ENCODE results near the gene HPCA.

Gene HPCA

DNA sequence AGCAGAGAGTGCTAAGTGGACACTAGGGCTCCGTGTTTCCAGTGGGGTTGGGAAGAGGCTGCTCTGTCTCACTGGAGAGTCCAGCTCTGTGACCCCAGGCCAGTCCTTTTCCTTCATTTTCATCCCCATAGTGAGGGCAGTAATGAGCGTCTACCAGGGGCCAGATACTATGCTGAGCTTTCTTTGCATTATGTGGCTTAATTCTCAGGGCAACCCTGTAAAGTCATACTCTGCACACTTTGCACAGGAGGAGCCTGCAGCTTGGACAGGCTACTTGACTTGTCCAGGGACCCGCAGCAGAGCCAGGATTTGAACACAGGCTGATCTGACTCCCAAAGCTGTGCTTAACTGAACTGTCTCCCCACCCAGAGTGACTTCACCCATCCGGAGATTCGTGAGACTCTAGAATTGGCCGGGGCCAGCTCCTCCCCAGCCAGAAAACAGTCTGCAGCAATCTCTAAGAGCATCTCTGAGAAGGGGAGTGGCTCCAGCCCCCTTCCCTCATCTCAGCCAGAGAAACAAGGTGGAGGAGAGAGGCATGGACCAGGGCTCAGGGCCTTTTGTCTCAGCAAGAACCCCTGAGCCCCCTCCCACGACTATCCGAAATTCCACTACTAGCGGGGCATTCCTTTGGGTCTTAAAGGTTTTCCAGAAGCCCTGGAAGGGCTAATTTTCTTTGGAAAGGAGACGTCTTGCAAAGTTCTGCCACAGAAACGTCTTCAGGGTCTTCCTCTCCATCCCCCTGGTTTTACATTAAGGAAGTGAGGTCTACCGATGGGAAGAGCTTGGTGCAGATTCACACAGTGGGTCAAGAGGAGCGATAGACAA, 14.7 kb upstream of the HPCA start:
- no peak for DNase-seq (ENCODE audit: low read depth)

- DNase-seq (ENCODE audit: low read depth), result no peak
Measured at GRCh38 chr1:32872192-32872460, 14.2 kb upstream of the HPCA start.

DNA sequence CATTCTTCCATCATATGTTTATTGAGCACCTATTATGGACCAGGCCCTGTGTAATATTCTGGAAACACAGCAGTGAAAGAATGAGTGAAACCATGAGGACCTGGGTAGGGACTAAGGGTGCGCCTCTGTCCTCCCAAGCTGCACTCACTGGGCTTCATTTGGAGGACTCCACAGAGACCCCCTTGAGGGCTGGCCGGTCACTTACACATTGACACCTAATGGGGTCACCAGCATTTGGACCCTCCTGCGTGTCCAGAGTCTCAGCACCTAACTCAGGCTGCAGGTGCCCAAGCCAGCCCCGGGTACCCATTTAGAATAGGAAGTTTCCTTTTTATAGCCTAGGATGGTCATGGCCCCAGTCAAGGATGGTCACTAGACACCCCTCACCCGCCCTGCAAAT, 12.8 kb upstream of the HPCA start:
- DNase-seq (ENCODE audit: low read depth), result no peak

DNA sequence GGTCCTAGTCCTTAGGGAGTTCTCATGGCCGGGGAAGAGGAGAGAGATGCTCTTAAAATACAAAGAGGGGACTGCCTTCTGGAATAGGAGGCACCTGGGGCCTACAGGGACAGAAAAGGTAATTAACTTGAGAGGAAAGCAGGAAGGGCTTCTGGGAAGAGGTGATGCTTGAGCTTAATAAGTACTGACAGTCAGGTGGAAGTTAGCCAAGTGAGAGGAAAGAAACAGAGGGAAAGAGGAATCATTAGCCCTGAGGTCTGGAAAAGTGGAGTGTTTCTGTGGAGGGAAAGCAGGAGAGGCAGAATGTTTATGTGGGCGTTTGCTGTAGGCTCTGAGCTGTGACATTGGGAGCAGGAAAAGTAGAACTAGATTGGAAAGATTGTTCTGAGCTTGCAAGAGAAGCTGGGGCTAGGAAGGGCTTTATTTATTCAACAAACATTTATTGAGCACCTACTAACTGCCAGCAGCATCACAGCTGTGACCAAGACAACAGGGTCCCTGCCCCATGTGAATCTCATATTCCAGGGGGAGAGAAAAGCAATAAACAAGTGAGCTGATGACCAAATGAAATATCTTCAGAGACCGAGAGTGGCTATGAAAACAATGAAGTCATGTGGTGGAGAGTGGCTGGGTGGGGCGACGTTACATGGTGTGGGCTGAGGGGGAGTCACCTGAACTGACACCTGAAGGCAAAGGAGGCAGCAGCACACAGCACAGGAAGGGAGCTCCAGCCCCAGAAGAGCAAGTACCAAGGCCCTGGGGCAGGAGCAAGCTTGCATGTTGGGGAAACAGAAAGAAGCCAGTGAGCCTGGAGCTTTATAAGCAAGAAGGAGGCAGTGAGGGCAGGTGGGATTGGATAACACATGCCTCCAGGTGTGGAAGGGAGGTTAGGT, 11.2 kb upstream of the HPCA start:
- no peak for DNase-seq (ENCODE audit: low read depth)

DNA sequence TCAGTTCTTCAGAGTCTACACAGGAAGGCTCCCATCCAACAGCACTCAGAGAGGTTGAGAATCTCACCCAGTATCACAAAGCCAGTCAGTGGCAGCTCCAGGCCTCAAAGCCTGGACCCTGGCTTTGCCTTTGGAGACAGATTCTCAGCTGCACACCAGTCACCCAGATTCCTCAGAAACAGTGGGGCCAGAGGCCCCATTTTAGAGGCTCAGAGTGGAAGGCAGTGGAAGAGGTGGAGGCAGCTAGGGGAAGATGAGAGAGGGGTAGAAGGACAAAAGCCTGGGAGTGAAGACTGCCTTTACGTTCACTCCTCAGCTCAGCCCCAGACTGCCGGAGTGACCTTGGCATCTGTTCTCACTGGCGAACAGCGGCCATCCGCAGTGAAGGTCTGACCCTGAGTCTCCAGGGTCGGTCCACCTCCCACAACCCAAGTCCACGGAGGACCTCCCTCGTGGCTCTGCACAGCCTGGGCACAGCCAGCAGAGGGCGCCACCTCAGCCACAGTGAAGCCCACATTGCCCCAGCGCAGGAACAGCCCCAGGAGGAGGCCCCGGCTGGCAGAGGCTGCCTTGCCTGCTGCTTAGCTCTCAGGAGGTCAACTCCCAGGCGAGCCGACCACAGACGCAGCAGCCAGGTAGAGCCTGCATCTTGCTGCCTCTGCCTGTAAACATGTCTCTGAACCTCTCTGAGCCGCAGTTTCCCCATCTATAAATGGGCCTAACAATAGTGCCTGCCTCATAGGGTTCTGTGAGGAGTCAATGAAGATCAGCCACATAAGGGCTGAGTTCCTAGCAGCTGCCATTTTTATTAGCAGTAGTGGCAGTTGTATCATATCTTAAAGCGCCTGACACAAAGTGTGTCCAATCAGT, 9.7 kb upstream of the HPCA start:
- DNase-seq (ENCODE audit: low read depth), result no peak

DNA sequence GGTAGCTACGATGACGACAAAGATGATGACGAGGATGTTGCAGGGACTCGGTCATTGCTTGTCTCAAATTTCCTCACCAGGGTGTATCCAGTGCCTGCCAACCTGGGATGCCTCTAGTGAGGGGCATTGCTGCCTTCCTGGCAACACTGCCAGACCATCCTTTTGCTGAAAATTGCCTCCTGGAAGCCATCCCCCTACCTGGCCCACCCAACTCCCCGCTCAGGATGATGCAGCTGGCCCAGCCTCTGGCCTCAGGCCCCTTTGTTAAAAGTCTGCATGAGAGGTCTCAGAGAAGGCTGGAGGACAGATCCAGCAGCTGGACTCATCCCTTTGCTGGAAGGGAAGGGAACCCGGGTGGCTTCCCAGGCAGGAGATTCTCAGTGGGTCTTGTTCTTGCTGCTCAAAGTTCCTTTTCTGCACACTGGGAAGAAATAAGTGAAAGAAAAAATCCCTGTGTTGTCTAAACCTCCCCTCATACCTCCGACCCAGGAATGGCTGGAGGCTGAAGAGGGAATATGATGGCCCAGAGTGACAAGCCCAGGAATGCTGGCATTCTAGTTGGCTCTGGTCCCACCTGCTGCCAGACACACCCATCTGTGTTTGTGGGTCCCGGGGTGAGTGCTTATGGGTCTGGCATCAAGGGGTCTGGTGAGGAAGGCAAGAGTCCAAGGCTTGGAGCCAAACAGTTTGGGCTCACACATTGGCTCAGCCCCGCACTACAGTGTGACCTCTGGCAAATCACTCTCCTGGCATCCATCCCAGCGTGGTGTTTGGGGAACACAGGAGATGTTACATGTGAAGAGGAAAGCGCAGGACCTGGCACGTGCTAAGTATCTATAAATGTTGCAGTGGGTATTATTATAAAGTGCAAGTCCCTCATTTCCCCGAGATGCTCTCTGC, 8.8 kb upstream of the HPCA start:
- DNase-seq (ENCODE audit: low read depth), result no peak

DNA sequence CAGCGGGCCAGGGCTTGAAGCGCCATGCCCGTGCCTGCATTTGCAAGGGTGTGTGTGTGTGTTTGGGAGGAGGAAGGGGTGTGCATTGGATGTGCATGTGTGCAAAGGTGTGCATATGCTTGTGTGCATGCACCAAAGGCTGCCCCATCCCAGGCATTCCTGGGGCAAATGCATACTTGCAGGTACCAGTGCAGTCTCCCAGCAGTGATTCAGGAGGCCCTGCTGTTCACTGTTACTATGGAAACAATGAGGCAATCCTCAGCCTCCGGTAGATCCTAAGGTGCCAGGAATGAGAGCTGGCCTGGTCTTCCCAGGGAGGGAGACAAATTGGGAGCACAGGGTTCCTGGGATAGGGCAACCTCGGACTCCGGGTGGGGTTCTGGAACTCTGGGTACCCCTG, 8.1 kb upstream of the HPCA start:
- DNase-seq (ENCODE audit: low read depth), result no peak

- no peak for DNase-seq (ENCODE audit: low read depth)
Measured at GRCh38 chr1:32878637-32879041, 7.7 kb upstream of the HPCA start.

- DNase-seq (ENCODE audit: low read depth), result no peak
Measured at GRCh38 chr1:32881291-32881690, 5.0 kb upstream of the HPCA start.

DNA sequence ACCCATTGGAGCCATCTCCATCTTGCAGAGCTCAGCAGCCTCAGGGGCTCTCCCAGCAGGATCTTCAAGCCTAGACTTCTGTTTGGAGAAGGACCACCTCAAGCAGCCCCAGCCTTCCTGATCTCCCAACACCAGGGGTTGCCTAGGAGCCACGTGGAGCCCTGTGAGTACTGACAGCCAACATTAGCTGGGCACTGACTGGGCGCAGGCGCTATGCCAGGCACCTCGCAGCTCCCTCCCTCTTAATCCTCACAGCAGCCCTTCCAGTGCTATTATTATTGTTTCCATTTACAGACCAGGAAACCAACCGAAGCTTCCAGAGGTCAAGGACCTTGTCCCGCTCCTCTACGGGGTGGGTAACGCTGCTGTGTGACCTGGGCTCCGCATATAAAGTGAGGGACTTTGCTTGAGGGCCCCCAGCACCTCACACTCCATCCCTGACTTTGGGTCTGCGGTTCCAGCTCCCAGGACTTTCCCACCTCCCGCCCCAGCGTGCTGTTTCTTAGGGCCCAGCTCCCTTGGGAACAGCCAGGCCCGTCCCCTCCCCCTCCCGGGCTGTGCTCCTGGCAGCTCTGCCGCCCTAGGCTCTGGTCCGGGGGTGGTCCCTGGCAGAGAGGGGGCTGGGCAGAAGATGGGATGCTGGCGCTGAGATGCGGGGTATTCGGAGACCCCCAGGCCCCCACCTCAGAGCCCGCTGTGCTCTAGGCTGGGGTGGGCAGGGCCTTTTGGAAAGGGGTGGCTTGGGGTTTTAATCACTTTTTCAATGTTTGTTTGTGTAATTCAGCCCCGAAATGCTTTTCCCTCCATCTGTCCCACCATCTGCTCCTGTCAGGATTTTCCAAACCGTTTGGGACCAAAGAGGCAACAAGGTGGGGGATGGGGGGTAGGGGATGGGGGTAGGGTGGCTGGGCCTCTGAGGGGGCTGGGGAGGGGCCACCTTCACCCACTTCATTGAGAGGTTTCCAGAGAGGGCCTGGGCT, 4.1 kb upstream of the HPCA start:
- no peak for DNase-seq (ENCODE audit: low read depth)

- no peak for DNase-seq (ENCODE audit: low read depth)
Measured at GRCh38 chr1:32883338-32884031, 2.8 kb upstream of the HPCA start.

DNA sequence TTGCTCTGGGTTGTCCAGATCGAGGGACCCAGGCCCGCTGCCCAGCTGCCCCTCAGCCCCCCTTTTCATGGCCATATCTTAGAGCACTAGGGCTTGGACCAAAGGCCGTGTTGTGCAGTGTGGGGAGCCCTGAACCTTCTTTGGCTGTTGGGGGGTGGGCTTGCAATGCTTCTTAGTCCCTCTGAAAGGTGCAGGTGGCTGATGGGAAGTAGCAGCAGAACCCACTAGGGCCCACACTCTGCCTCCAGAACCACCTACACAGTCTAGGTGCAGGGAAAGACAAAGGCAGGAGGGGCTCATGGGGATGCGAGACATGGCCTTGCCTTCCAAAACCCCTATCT, 2.3 kb upstream of the HPCA start:
- no peak for DNase-seq (ENCODE audit: low read depth)

DNA sequence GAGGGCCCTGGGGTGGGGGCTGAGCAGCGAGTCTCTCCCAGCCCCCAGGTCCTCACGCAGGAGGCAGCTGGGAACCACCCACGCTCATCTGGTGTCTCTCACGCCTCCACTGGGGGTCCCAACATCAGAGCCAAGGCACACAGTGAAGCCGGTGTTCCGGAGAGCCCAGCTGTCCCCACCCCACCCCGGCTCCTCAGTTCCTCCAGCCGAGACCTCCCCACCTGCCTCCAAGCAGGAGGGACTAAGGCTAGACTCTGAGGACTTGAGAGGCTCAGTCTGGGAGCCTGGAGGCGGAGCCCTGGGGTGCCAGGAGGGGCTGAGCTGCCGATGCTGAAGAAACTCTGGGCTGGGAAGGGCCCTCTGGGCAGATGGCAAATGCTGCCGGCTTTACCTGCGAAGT, 1.6 kb upstream of the HPCA start:
- DNase-seq (ENCODE audit: low read depth), result no peak

- DNase-seq (ENCODE audit: low read depth), result no peak
Measured at GRCh38 chr1:32885676-32886003, 651 bp upstream of the HPCA start.

DNA sequence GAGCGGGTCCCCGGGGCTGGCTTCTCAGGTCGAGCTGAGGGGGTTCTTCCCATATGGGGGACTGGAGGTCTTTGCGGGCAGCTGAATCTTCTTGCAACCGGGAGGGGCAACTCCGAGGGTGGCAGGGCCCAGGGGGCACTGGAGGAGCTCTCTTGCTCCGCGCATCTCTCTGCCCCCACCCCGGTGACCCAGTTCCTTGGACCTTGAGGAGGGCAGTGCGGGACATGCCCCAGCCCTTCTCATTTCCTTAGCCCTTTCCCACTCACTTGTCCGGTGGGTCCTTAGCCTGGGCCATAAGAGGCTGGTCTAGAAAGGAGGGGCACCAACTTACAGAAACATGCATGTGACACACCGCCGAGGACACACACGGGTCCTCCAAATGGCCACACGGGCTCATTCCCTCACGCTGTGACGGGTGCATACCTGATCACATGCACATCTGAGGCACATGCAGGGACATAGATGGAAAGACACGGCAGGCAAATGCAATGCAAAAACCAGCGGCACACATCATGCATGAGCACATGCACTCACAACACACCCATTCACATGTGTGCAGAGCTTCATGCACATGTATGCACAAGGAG, 630 bp downstream of the HPCA start:
- DNase-seq (ENCODE audit: low read depth), result no peak

DNA sequence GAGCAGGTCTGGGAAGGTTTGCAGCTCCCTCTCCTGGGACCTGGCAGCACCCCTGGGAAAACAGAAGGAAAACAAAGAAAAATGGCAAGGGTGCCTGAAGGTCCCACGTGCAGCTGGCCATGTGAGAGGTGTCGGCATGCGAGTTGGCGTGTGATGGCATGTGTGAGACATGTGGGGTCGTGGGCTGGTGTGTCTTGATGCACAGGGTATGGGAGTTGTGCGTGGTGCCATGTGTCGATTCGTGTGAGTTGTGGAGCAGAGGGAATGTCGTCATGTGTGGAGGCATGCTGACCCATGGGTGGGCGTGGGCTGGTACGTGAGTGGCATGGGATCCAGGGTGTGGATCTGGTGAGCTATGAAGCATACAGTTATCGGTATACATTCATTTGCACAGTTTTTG, 1.3 kb downstream of the HPCA start:
- no peak for DNase-seq (ENCODE audit: low read depth)

DNA sequence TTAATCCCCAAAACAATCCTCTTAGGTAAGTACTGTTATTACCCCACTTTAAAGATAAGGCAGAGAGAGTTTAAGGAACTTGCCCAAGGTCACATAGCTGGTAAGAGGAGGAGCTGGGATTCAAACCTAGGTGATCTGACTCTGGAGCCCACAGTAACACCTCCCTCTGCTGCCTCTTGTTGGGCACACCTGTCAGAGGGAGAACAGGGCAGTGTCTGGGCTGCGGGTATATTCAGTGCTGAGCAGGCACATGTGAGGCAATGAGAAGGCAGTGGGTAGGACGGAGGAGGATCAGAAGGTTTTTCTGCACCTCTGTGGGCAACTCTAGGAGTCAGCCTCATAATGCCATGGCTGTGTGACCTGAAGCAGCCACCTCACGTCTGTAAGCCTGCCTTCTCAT, 1.8 kb downstream of the HPCA start:
- DNase-seq (ENCODE audit: low read depth), result no peak

GRCh38 chr1:32888677-32889420, 2.6 kb downstream of the HPCA start:
- no peak for DNase-seq (ENCODE audit: low read depth)

GRCh38 chr1:32889731-32890278, 3.5 kb downstream of the HPCA start:
- DNase-seq (ENCODE audit: low read depth), result no peak
